ENCODE data around the gene PRKCSH. TPM values are rescaled to one million over a fixed set of nuclear protein-coding genes. Genes with fewer than 3 reads are reported as not detected.
"Not testable (repeated sequence)": the region's sequence is repeated elsewhere in the genome, so short reads cannot be mapped to it uniquely, and the experiment has no call there.

Gene PRKCSH
- total RNA-seq, 2 experiments from 2014 or later: 95.6 to 271 TPM

- H3K79me2 ChIP-seq (ENCODE audit: insufficient read depth, low read depth, low read length): no peaks in the 10 kb centered on the region
- ChIA-PET CTCF (ENCODE audit: unreplicated experiment) (no interaction called here), POLR2A (no interaction called here)
- no peak for TF ChIP-seq EZH2phosphoT487 (IDR thresholded peaks at IDR 0.05; ENCODE audit: borderline replicate concordance, low read depth, low read length)
- no peak for TF ChIP-seq CTCF (conservative IDR thresholded peaks at IDR 0.05; ENCODE audit: low read length)
- H3K4me2 ChIP-seq (ENCODE audit: low read length): no peak overlapping the region
- DNase-seq (ENCODE audit: low spot score): no peak
- H3K36me3 ChIP-seq (ENCODE audit: insufficient read depth, low read length): no peaks in the 10 kb centered on the region
- no peaks in the 10 kb centered on the region for H4K20me1 ChIP-seq (ENCODE audit: insufficient read depth, low read length)
- H3K4me1 ChIP-seq (ENCODE audit: insufficient read depth, low read length, poor library complexity, severe bottlenecking): peaks cover 23% of the 10 kb centered on the region
- no peaks in the 10 kb centered on the region for H3K9me2 ChIP-seq (ENCODE audit: insufficient read depth, low read length)
- intact Hi-C loops (cut with micrococcal nuclease; ENCODE audit: unreplicated experiment): no loop called here
- H3K27ac ChIP-seq (ENCODE audit: low read depth, low read length, poor library complexity, severe bottlenecking): no peak overlapping the region
- H3K9me3 ChIP-seq (ENCODE audit: low read length): no peaks in the 10 kb centered on the region
- BruUV-seq (replicated peaks): no TSS peak
- no peak overlapping the region for H2AFZ ChIP-seq (ENCODE audit: low read length)
- no peak overlapping the region for H3K4me3 ChIP-seq (ENCODE audit: low read depth, low read length, poor library complexity, severe bottlenecking)
Observed at GRCh38 chr19:11426656-11427055, 8.8 kb upstream of the PRKCSH start.

GRCh38 chr19:11433526-11433925 lies 1.9 kb upstream of the PRKCSH start:
- H4K20me1 ChIP-seq (ENCODE audit: insufficient read depth, low read length); intact Hi-C loops (cut with micrococcal nuclease; ENCODE audit: unreplicated experiment); H3K27ac ChIP-seq (ENCODE audit: low read depth, low read length, poor library complexity, severe bottlenecking); H2AFZ ChIP-seq (ENCODE audit: low read length); H3K9me3 ChIP-seq (ENCODE audit: low read length); H3K9me2 ChIP-seq (ENCODE audit: insufficient read depth, low read length); H3K4me2 ChIP-seq (ENCODE audit: low read length); BruUV-seq (replicated peaks); DNase-seq (ENCODE audit: low spot score); H3K4me3 ChIP-seq (ENCODE audit: low read depth, low read length, poor library complexity, severe bottlenecking): not testable (repeated sequence)
- ChIA-PET POLR2A (interaction anchor here (0.9 kb wide), 1 partner anchor 15 kb away, joined by 3 read pairs; the partner anchor contains the start of gene RGL3), CTCF (ENCODE audit: unreplicated experiment) (interaction anchor here (0.6 kb wide), 1 partner anchor 12 kb away, joined by 3 read pairs; no protein-coding TSS in a partner anchor)
- Histone ChIP-seq H3K4me1 (ENCODE audit: insufficient read depth, low read length, poor library complexity, severe bottlenecking) (peaks cover 24% of the 10 kb centered on the region), H3K36me3 (ENCODE audit: insufficient read depth, low read length) (peaks cover 24% of the 10 kb centered on the region), H3K79me2 (ENCODE audit: insufficient read depth, low read depth, low read length) (peaks cover 14% of the 10 kb centered on the region; the same call in 1 of the 2 replicates)

- ChIA-PET CTCF (ENCODE audit: unreplicated experiment) (interaction anchor here (0.6 kb wide), 1 partner anchor 53 kb away, joined by 3 read pairs; no protein-coding TSS in a partner anchor), POLR2A (interaction anchor here (1.4 kb wide), 1 partner anchor 54 kb away, joined by 3 read pairs; no protein-coding TSS in a partner anchor)
- peaks cover 24% of the 10 kb centered on the region for H3K4me1 ChIP-seq (ENCODE audit: insufficient read depth, low read length, poor library complexity, severe bottlenecking)
- intact Hi-C loops (cut with micrococcal nuclease; ENCODE audit: unreplicated experiment): loop anchor here (1.0 to 5.0 kb wide), 2 partner anchors 53 to 142 kb away; no protein-coding TSS in a partner anchor
- H3K4me3 ChIP-seq (ENCODE audit: low read depth, low read length, poor library complexity, severe bottlenecking): peak overlapping the region; percentile 92
- no peaks in the 10 kb centered on the region for H3K9me3 ChIP-seq (ENCODE audit: low read length)
- no peaks in the 10 kb centered on the region for H3K9me2 ChIP-seq (ENCODE audit: insufficient read depth, low read length)
- peaks cover 14% of the 10 kb centered on the region; the same call in 1 of the 2 replicates for H3K79me2 ChIP-seq (ENCODE audit: insufficient read depth, low read depth, low read length)
- TF ChIP-seq CTCF (conservative IDR thresholded peaks at IDR 0.05; ENCODE audit: low read length) (no peak), EZH2phosphoT487 (IDR thresholded peaks at IDR 0.05; ENCODE audit: borderline replicate concordance, low read depth, low read length) (no peak)
- H3K27ac ChIP-seq (ENCODE audit: low read depth, low read length, poor library complexity, severe bottlenecking): no peak overlapping the region
- peaks cover 31% of the 10 kb centered on the region for H3K36me3 ChIP-seq (ENCODE audit: insufficient read depth, low read length)
- no peaks in the 10 kb centered on the region for H4K20me1 ChIP-seq (ENCODE audit: insufficient read depth, low read length)
- DNase-seq (ENCODE audit: low spot score): no peak
- H2AFZ ChIP-seq (ENCODE audit: low read length): peak overlapping the region; percentile 91
- H3K4me2 ChIP-seq (ENCODE audit: low read length): peak overlapping the region; percentile 96
- no TSS peak for BruUV-seq (replicated peaks)
Observed at GRCh38 chr19:11434703-11435056, 755 bp upstream of the PRKCSH start.
